Measurements from ENCODE around the gene IP6K1. TPM values are rescaled to one million over a fixed set of nuclear protein-coding genes. Genes with fewer than 3 reads are reported as not detected.
"Not testable (repeated sequence)": the region's sequence is repeated elsewhere in the genome, so short reads cannot be mapped to it uniquely, and the experiment has no call there.

IP6K1 gene
- total RNA-seq, 1 experiment from 2014 or later: 42.2 TPM

GRCh38 chr3:49779358-49780079, 6.8 kb downstream of the IP6K1 start:
- H3K4me1 ChIP-seq (ENCODE audit: insufficient read depth, low read length): no peaks in the 10 kb centered on the region
- no peak overlapping the region for H3K4ac ChIP-seq (ENCODE audit: low read depth, low read length)
- no peak overlapping the region for H3K14ac ChIP-seq (ENCODE audit: insufficient read depth, low read length)
- no peaks in the 10 kb centered on the region for H3K23me2 ChIP-seq (ENCODE audit: insufficient read length, low read depth, low read length, poor library complexity, severe bottlenecking)
- H2BK5ac ChIP-seq (ENCODE audit: insufficient read length, low read length): no peak overlapping the region
- Mint-ChIP-seq H3K27me3 (ENCODE audit: low read depth) (no peaks in the 10 kb centered on the region), H3K36me3 (ENCODE audit: insufficient read depth in 1 of 3, low read depth in 3 of 3) (peaks cover 15 to 41% (median 34%) of the 10 kb centered on the region in 3 experiments; a peak in 6 of 7 replicates), H3K4me1 (peaks cover 0 to 2% of the 10 kb centered on the region in 2 experiments; a peak in 1 of 4 replicates), H3K27ac (no peak overlapping the region), H3K9me3 (no peaks in the 10 kb centered on the region), H3K4me3 (no peak overlapping the region)
- DNase-seq: no peak
- H4K91ac ChIP-seq (ENCODE audit: insufficient read length, low read depth, low read length): no peak overlapping the region
- H3K79me2 ChIP-seq (ENCODE audit: insufficient read depth, low read length): peaks cover 5% of the 10 kb centered on the region; the same call in 1 of the 2 replicates
- no peak overlapping the region for H3K4me2 ChIP-seq (ENCODE audit: insufficient read depth, insufficient read length, low read length)
- H2AFZ ChIP-seq (ENCODE audit: low read length): no peak overlapping the region
- H4K20me1 ChIP-seq (ENCODE audit: control insufficient read depth, insufficient read depth, insufficient read length): no peaks in the 10 kb centered on the region
- H3K23ac ChIP-seq (ENCODE audit: insufficient read length, low read depth, low read length): no peak overlapping the region
- no peak overlapping the region for H2BK120ac ChIP-seq (ENCODE audit: low read depth, low read length, poor library complexity, severe bottlenecking)
- no peak overlapping the region for H2BK12ac ChIP-seq (ENCODE audit: insufficient read length, low read depth, low read length)
- H2BK20ac ChIP-seq (ENCODE audit: low read depth, low read length, poor library complexity, severe bottlenecking): no peak overlapping the region
- H2AK5ac ChIP-seq (ENCODE audit: insufficient read length, low read length): no peak overlapping the region
- no peak overlapping the region for H3K27ac ChIP-seq (ENCODE audit: insufficient read length, low read depth, low read length)
- no CpG with 5 or more reads among the region's 5 CpGs for WGBS (ENCODE audit: extremely low coverage, insufficient read length, low lambda C conversion rate)
- no peak overlapping the region for H4K8ac ChIP-seq (replicated peaks; ENCODE audit: insufficient read length, low read depth, low read length)
- no peak for TF ChIP-seq CTCF (conservative IDR thresholded peaks at IDR 0.05)
- no peak overlapping the region for H4K5ac ChIP-seq (ENCODE audit: insufficient read length, low read depth, low read length)
- no peak overlapping the region for H3K18ac ChIP-seq (ENCODE audit: insufficient read length, low read depth, low read length)
- H3K9ac ChIP-seq (ENCODE audit: extremely low read depth, insufficient read length, low read length): no peak overlapping the region
- peaks cover 17% of the 10 kb centered on the region for H3K79me1 ChIP-seq (ENCODE audit: insufficient read depth, low read depth, low read length, poor library complexity, severe bottlenecking)
- no peak overlapping the region for H3T11ph ChIP-seq (ENCODE audit: low read length)
- no peaks in the 10 kb centered on the region for H3K9me3 ChIP-seq (ENCODE audit: control insufficient read depth, low read depth, low read length)
- H2BK15ac ChIP-seq (ENCODE audit: low read depth, low read length): no peak overlapping the region
- H3K27me3 ChIP-seq (ENCODE audit: insufficient read depth, low read length): no peaks in the 10 kb centered on the region
- H3K56ac ChIP-seq (ENCODE audit: insufficient read length, low read depth, low read length): no peak overlapping the region

- H3K14ac ChIP-seq (ENCODE audit: insufficient read depth, low read length); H4K5ac ChIP-seq (ENCODE audit: insufficient read length, low read depth, low read length); H2AFZ ChIP-seq (ENCODE audit: low read length); H3K4me3 Mint-ChIP-seq; H4K91ac ChIP-seq (ENCODE audit: insufficient read length, low read depth, low read length); H2AK5ac ChIP-seq (ENCODE audit: insufficient read length, low read length); H3K23me2 ChIP-seq (ENCODE audit: insufficient read length, low read depth, low read length, poor library complexity, severe bottlenecking); H3K4me1 Mint-ChIP-seq; H2BK5ac ChIP-seq (ENCODE audit: insufficient read length, low read length); H3K9ac ChIP-seq (ENCODE audit: extremely low read depth, insufficient read length, low read length); H3K27ac ChIP-seq (ENCODE audit: insufficient read length, low read depth, low read length); H3K18ac ChIP-seq (ENCODE audit: insufficient read length, low read depth, low read length); H3K9me3 Mint-ChIP-seq; DNase-seq; H3K56ac ChIP-seq (ENCODE audit: insufficient read length, low read depth, low read length); H3K27me3 Mint-ChIP-seq (ENCODE audit: low read depth); H3T11ph ChIP-seq (ENCODE audit: low read length); H3K4ac ChIP-seq (ENCODE audit: low read depth, low read length); H4K8ac ChIP-seq (replicated peaks; ENCODE audit: insufficient read length, low read depth, low read length); H3K27me3 ChIP-seq (ENCODE audit: insufficient read depth, low read length); H2BK120ac ChIP-seq (ENCODE audit: low read depth, low read length, poor library complexity, severe bottlenecking); H3K9me3 ChIP-seq (ENCODE audit: control insufficient read depth, low read depth, low read length); H4K20me1 ChIP-seq (ENCODE audit: control insufficient read depth, insufficient read depth, insufficient read length); H3K23ac ChIP-seq (ENCODE audit: insufficient read length, low read depth, low read length); H3K4me2 ChIP-seq (ENCODE audit: insufficient read depth, insufficient read length, low read length); H3K4me1 ChIP-seq (ENCODE audit: insufficient read depth, low read length); H3K27ac Mint-ChIP-seq; H2BK20ac ChIP-seq (ENCODE audit: low read depth, low read length, poor library complexity, severe bottlenecking); H2BK15ac ChIP-seq (ENCODE audit: low read depth, low read length); H2BK12ac ChIP-seq (ENCODE audit: insufficient read length, low read depth, low read length): not testable (repeated sequence)
- Histone ChIP-seq H3K79me1 (ENCODE audit: insufficient read depth, low read depth, low read length, poor library complexity, severe bottlenecking) (peaks cover 15% of the 10 kb centered on the region), H3K79me2 (ENCODE audit: insufficient read depth, low read length) (peaks cover 10% of the 10 kb centered on the region; the same call in 1 of the 2 replicates)
- peaks cover 10 to 25% (median 23%) of the 10 kb centered on the region in 3 experiments; a peak in 6 of 7 replicates for H3K36me3 Mint-ChIP-seq (ENCODE audit: insufficient read depth in 1 of 3, low read depth in 3 of 3)
- WGBS (ENCODE audit: extremely low coverage, insufficient read length, low lambda C conversion rate): no CpG with 5 or more reads among the region's 8 CpGs
Measured at GRCh38 chr3:49776101-49776500, 10.2 kb downstream of the IP6K1 start.
